Measurements from ENCODE around the gene TFF2.

Gene TFF2

DNA sequence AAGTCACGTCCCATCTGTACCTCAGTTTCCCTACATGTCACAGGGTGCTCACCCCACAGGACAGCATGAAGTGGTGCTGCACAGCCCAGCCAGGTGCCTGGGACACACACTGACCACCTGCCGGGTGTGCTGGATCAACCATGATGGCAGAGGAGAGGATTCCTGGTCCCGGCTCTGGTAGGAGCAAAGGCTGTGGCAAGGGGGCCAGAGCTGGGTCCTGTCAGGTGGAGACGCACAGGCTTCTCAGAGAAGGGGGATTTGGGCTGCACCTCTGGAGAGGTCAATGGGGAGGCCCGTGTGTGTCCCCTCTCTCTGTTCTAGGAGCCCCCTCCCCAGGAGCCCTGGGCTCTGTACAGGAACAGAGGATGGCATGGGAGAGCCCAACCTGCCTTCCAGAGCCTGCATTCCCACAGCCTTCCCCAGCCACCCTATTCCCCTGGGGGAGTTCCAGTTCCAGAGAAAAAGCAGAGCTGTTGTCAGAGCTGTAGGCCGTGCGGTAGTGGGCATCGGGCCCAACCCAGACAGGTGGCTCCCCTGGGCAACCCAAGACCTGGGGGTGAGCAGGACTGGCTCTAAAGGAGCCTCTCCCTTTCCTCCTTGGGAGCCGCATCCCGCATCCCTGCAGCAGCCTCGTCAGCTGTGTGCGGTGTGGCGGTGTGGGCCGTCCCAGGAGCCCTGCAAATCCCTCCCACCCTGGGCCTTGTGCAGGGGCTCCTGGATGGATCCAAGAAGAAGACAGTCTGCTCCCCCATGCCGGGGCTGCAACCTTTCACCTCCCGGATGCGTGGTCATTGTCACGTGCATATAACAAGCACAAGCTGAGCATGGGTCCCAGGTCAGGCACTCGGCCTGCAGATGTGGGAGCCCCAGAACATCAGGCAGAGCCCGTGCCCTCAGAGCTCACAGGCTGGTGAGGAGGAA lies 32.7 kb downstream of the TFF2 start:
- no peak for DNase-seq

DNA sequence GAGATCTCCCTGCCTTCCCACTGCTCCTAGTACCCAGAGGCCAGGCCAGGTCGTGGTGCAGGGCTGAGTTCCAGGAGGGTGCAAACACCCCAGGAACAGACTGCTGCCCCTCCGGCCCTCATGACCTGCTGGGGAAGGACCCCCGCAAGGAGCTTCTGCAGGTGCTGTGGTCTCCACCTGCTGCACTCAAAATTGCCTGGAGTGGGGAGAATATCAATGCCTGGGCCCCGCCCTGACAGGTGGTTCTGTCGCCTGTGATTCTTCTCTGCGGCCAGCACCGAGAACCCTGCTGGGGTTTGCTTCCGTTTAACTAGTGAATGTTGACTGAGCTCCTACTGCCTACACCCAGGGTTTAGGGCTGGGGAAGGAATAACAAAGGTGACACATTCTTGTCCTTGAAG lies 33.5 kb downstream of the TFF2 start:
- no peak for DNase-seq

DNA sequence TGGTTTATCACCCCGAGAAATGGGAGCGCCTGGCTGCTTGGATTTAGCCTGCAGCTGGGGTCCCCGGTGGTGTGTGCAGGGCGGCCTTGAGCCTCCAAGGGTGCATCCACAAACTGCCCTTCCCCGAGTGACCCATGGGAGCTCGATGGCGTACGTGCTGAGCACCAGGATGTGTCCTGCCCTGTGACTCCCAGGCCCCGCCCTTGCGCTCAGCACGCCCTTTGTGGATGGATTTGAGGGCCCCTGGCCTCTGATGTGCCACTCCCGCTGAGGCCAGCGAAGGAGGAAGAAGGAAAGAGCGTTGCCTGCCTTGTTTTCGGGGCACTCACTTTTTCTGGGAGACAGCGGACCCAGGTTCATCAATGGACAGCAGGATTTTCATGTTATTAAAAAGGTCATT lies 33.9 kb downstream of the TFF2 start:
- DNase-seq, result no peak

DNA sequence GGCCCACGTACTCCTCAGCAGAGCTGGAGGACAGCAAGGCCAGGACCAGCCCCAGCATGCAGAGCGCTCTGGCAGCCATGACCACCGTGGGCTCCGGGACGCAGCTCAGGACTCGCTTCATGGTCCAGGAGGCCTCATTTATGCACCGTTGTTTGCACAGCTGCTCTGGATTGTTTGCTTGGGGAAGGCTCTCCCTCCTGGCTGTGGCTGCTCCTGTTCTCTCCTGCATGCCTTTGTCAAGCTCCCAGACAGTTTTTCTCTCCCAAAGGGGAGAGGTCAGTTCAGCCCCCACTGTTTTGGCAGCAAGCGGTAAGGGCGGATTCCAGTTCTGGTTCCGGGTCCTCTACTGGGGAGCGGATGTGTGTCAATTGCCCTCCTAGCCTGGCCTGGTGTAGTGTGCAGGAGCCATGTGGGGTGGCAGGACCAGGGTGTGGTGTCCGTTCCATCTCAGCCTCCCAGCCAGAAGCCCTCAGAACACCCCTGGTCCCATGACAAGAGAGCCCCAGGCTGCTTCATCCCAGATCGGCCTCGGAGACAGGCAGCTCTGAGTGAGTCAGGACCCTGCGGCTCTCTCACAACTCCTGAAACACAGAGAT lies 35.4 kb downstream of the TFF2 start, which contains the start of gene TFF3:
TSS of gene TFF3 (minus strand) at position 114 of the 596 bp plus-strand sequence. CDS start at position 79, 35 bp downstream.
- no peak for DNase-seq

GRCh38 chr21:42314616-42315295 lies 36.0 kb downstream of the TFF2 start:
- no peak for DNase-seq

DNA sequence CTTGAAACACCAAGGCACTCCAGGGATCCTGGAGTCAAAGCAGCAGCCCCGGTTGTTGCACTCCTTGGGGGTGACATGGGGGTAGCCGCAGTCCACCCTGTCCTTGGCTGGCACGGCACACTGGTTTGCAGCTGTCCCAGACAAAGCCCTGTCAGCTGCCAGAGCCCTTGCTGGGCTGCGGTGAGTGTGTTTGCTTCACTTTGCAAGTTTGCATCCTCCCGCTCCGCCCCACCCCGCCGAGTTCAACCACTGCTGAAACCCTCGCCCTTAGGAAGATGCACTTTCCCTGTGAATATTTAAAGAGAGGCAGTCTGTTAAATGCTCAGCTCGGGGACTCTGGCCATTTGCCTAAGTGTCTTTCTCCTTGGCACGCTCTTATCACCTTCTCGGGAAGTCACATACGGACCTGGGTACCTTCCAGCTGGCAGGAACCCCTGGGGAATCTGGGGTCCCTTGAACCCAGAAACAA lies 37.3 kb downstream of the TFF2 start:
- DNase-seq, result no peak

DNA sequence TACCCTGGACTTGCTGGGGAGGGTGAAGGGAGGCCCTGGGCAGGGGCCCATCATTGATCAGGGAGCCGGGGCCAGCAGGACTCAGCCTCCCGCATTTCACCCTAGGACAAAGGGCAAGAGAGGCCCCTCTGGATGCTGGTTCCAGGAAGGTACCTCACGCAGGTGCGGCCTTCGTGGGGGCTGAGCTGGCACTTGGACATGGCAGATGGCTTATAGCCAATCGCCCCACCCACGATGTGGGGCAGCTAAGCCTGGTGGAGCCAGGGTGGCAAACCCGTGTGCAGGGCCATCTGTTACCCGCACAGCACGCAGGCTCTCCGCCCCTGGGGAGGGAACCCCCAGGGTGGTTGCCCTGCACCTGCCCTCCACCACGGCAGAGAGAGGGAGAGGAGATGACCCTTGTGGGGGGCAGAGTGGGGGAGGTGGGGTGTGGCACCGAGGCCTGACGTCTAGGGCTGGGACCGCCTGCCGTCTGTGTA lies 38.1 kb downstream of the TFF2 start:
- no peak for DNase-seq

- DNase-seq, result no peak
These were observed 38.8 kb downstream of the TFF2 start for GRCh38 chr21:42311816-42312625.

DNA sequence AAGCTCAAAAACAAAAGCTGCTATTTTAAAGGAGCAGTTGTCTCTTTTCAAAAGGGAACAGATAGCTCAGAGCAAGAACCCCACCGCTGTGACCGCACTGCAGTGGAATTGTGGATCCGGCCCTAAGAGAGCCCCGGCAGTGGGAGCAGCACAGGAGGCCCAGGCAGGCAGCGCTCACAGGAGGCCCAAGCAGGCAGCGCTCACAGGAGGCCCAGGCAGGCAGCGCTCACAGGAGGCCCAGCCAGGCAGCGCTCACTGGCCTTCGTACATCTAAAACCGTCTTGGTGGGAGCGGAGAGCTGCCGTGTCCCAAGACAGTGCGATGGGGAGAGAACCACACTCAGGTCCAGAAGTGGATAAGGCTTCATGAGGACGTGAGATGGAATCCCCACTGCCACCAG lies 39.6 kb downstream of the TFF2 start:
- no peak for DNase-seq

DNA sequence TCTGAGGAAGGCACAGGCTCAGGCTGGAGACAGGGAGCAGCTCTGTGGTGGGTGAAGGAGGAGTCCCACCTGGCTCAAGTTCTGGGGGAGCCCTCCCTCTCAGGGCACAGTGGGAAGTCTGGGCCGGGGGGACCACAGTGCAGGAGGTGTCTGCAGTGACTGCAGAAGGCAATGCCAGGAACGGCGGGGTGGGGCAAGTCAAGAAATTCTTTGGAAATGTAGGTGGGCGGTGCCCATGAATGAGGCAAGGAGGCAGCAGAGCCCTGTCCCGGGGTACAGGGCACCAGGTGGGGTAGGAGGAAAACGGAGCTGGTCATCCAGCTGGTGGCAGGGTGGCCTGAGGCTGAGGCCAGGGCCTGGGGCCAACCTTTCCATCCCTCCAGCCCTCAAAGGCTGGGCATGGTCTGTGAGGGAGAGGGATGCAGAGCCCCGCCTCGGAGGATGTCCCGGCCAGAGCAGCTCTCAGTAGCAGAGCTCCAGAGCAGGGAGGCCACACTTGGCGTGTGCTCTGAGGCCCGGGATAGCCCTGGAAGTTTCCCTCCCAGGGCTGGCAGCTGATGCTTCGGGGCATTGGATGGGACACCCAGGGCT lies 40.3 kb downstream of the TFF2 start:
- no peak for DNase-seq

GRCh38 chr21:42309753-42310213 lies 41.0 kb downstream of the TFF2 start:
- peak; percentile 79 to 81 for DNase-seq

GRCh38 chr21:42308914-42309752 lies 41.7 kb downstream of the TFF2 start:
- no peak for DNase-seq

DNA sequence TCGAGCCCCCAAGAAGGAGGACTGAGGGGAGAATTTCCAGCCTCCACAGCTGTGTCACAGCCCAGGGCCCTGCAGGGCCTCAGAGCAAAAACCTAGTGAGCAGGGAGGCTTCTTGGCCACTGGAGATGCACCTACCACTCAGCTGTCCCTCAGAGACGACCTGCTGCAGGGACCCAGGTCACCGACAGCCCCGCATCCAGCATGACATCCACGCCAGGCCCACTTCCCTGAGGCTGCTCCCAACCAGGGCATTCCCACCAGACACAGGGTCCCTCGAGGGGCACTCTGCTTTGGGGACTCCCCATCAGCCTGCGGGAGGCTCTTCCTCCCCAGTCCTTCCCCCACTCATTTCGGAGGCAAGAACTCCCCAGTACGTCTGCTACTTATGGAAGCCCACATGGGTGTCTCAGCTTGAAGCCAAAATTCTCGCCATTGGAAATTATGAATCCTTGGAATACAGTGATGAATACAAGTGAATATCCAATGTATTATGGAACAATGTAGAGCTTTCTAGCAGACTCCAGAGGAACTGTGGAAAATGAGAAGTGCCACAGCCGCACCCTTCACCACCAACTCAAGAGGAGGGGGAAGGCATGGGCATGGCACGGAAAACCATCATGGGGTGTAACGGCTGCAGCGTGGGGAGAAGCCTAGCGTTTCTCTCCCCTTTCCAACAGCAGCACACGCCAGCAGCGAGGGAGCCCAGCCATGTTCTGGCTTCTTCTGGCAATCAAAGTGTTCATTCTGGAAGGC lies 42.5 kb downstream of the TFF2 start:
- no peak for DNase-seq

DNA sequence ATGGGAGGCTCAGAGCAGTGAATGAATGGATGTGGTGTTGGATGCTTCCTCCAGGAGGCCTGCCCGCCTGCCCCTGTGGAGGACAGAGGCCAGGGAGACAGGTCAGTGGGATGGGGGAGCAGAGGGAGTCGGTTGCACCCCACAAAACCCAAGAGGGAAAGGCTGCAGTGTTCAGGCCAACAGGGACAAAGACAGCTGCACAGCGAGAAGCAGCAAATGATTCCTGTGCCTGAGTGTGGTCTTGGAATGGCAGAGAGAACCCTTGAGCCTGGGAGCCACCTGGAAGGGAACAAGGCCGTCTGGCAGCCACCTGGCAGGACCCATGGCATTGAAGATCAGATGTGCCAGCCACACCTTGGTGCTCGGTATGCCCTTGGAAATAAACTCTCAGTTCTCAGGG lies 43.7 kb downstream of the TFF2 start:
- no peak for DNase-seq

DNA sequence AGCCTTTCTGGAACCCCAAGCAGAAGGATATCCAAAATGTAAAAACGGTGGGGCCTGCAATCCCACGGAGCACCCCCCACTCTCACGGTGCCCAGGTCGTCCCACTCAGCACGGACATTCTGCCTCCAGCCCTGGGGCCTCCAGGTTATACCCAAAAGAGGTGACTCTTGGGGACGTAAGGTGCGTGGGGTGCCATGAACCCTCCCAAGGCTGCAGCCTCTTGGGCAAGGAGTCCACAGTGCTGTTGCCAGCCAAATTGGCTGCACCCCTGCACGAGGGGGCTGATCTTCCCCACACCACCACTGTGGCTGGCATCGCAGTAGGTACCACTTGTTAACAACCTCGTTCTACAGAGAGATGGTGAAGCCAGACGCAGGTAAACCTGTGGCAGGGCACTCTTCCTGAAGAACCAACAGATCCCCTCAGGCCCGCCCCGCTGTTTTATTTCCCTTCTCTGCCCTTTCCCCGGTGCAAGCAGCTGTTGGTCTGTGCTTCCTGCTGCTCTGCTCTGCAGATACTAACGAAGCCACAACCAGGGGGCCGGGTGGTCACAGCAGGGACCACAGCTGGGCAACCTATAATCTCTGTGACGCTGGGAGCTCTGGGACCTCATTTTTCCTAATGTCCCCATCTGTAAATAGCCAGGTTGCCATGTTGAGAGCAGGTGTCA lies 44.3 kb downstream of the TFF2 start:
- no peak for DNase-seq

DNA sequence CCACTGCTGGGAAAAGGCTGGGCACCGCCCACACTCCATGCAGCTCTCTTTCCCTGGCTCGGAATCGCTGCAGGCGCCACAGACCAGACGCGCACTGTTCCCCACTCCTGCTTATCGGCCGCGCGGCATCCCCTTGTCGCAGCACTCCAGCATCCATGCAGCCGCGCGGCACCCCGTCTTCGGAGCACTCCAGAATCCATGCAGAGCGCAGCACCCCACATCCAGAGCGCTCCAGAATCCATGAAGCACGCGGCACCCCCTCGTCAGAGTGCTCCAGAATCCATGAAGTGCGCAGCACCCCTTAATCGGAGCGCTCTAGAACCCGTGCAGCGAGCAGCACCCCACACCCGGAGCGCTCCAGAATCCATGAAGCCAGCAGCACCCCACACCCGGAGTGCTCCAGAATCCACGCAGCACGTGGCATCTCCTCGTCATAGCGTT lies 45.1 kb downstream of the TFF2 start:
- no peak for DNase-seq

DNA sequence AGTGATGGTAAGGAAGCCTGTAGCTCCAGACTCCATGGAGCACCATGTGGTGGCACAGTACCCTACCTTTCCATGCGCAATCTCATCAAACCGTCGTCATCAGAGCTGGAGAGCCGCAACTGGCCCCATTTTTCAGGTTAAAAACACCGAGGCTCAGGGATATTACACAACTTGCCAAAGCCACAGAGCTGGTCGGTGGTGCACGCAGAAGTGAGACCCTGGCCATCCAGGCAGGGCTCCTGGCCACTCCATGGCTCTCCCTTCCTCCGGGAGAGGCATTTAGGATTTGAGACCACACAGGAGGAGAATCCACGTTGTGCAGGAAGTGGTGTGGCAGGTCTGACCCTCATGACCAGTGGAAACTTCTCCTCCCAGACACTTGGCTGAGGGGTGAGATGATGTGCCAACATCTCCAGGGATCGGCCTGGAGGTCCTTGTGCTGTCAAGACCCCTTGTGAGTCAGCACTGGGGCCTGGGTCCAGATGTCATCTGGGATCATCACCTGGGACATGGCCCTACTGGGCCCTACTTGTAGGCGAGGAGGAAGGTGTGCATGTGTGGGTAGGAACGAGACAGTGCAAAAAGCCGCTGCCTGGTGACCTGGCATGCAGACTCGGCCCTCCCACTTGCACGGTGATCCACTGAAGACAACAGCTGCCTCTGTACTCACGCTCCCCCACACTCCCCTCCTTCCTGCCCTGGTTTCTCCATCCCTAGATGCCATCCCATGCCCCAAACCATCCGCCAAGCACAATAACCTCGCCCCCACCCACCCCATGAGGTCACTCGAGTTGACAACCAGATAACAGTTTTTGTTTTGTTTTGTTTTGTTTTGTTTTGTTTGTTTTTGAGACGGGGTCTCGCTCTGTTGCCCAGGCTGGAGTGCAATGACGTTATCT lies 46.0 kb downstream of the TFF2 start:
- no peak for DNase-seq

DNA sequence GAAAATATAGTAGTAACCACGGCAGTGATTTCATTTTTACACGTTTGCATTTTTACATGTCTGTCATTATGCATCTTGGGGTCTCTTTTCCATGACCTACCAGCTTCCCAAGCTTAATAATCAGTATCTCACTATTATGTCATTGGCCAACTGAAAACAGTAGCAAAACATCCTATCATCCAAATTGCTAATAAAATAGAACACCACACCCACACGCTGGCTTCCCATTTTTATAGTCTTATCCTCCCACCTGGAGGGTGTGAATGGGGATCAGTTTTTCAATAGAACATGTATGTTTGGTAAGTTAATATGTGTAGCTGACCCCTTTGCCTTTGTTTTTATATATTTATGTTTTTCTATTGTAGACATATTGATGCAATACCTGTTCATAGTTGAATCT lies 47.4 kb downstream of the TFF2 start:
- no peak for DNase-seq

- no peak for DNase-seq
These were observed 48.0 kb downstream of the TFF2 start for GRCh38 chr21:42302794-42303193.

Data from stimulated activated CD4-positive, alpha-beta T cell treated with anti-CD3 and anti-CD28 coated beads, Interleukin-2, amount 100 ng/mL, for 48 hours (primary cell).